Gastrocnemius medialis (tissue), 4 donors: ENCODE data around the gene FOCAD. TPM values are rescaled to one million over a fixed set of nuclear protein-coding genes. Genes with fewer than 3 reads are reported as not detected.
"Not testable (repeated sequence)": the region's sequence is repeated elsewhere in the genome, so short reads cannot be mapped to it uniquely, and the experiment has no call there.

Source experiments
- ATAC-seq, 2 donors: fragments of 150-250 bp; one replicate each; pipeline ENCODE4 v1.9.1; 2016
- DNase-seq, 2 donors: peaks; one replicate each; pipeline ENCODE4 v3.0.0-alpha.2; 2019
- H3K27ac ChIP-seq, 4 donors: fragments of 200-600 bp; sonication (generic); 1 replicate in 1 of 4; 2 replicates in 3 of 4; pipeline ENCODE4 v1.5.1; 2016 to 2018; ENCODE audit warnings: mild to moderate bottlenecking in 2 of 4, moderate library complexity in 1 of 4
- H3K27me3 ChIP-seq, 3 donors: fragments of 200-600 bp; sonication (generic) in 2 of 3; 1 replicate in 1 of 3; 2 replicates in 2 of 3; pipeline versions ENCODE4 v1.5.1 to v1.6.0; 2016 to 2019; ENCODE audit warnings: mild to moderate bottlenecking in 1 of 3, moderate library complexity in 1 of 3
- H3K36me3 ChIP-seq, 2 donors: fragments of 200-600 bp; sonication (generic) in 1 of 2; one replicate each; pipeline ENCODE4 v1.5.1; 2017 to 2018
- H3K4me1 ChIP-seq, 2 donors: fragments of 200-600 bp; sonication (generic) in 1 of 2; one replicate each; pipeline ENCODE4 v1.5.1; 2016 to 2017; ENCODE audit warnings: mild to moderate bottlenecking in 2 of 2
- H3K4me3 ChIP-seq, 4 donors: fragments of 200-600 bp; sonication (generic) in 3 of 4; 1 replicate in 1 of 4; 2 replicates in 3 of 4; pipeline ENCODE4 v1.5.1; 2016 to 2019; ENCODE audit warnings: mild to moderate bottlenecking in 2 of 4
- H3K9me3 ChIP-seq, 3 donors: fragments of 200-600 bp; sonication (generic) in 2 of 3; 1 replicate in 1 of 3; 2 replicates in 2 of 3; pipeline ENCODE4 v1.5.1; 2016 to 2019
- POLR2A ChIP-seq, 2 donors: fragments of 450-650 bp; IDR thresholded peaks; one replicate each; pipeline ENCODE4 v1.6.1; 2017; ENCODE audit warnings: antibody characterized with exemption in 2 of 2, mild to moderate bottlenecking in 2 of 2, moderate library complexity in 2 of 2
- in situ Hi-C, 4 donors: fragments of 200-750 bp; cut with MboI; loops; one replicate each; pipeline versions ENCODE4 v1.15.0 to v1.8.0; 2017; ENCODE audit warnings: low sequenced_read_pairs in 4 of 4
- intact Hi-C: fragments of 100-400 bp; cut with DNase I; formaldehyde crosslinking; loops from one replicate; pipeline ENCODE4 v1.15.1; 2023; ENCODE audit warnings: low total_unique reads
- total RNA-seq, 4 donors: library from RNA; depleted of rRNA; stranded (reverse); fragments of >200 nt; gene quantifications; one replicate each; pipeline versions ENCODE4 v1.1.0 to v1.2.3, GENCODE V29; 2016
- TF ChIP-seq, protein P1 (sequence below), 5 experiments: fragments of 450-650 bp in 3 of 5; fragments of 200-600 bp in 2 of 5; sonication (generic) in 2 of 5; IDR thresholded peaks in 4 of 5; conservative IDR thresholded peaks in 1 of 5; 1 replicate in 4 of 5; 2 replicates in 1 of 5; pipeline ENCODE4 v1.5.1; 2016 to 2019; ENCODE audit warnings: antibody characterized with exemption in 5 of 5, mild to moderate bottlenecking in 3 of 5, moderate library complexity in 3 of 5

Gene FOCAD
- total RNA-seq, 4 donors from 2014 or later = 19.5 to 36.0 (median 28.6) TPM

DNA sequence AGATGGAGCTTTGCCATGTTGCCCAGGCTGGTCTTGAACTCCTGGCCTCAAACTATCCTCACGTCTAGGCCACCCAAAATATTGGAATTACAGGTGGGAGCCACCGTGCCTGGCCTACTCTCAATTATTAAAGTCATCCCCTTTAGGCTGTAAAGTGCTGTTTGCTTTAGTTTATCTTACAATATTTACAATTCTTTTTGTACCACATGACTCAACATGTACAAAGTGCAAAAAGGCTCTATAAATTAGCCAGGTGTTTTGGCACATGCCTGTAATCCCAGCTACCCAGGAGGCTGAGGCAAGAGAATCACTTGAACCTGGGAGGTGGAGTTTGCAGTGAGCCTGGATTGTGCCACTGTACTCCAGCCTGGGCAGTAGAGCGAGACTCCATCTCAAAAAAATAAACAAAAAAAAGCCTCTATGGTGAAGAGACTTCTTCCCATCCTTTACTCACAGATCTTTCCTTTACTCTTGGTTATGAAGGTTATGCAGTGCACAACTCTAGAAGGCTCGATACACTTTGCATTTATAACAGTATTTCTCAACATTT lies 33.2 kb upstream of the FOCAD start:
- H3K36me3 ChIP-seq = no peaks in the 10 kb centered on the region
- intact Hi-C loops = no loop called here
- no peaks in the 10 kb centered on the region for H3K9me3 ChIP-seq
- TF ChIP-seq, protein P1, sequence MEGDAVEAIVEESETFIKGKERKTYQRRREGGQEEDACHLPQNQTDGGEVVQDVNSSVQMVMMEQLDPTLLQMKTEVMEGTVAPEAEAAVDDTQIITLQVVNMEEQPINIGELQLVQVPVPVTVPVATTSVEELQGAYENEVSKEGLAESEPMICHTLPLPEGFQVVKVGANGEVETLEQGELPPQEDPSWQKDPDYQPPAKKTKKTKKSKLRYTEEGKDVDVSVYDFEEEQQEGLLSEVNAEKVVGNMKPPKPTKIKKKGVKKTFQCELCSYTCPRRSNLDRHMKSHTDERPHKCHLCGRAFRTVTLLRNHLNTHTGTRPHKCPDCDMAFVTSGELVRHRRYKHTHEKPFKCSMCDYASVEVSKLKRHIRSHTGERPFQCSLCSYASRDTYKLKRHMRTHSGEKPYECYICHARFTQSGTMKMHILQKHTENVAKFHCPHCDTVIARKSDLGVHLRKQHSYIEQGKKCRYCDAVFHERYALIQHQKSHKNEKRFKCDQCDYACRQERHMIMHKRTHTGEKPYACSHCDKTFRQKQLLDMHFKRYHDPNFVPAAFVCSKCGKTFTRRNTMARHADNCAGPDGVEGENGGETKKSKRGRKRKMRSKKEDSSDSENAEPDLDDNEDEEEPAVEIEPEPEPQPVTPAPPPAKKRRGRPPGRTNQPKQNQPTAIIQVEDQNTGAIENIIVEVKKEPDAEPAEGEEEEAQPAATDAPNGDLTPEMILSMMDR (IDR thresholded peaks at IDR 0.05 in 4 of 5, conservative IDR thresholded peaks at IDR 0.05 in 1 of 5) = no peak
- no peak for TF ChIP-seq POLR2A (IDR thresholded peaks at IDR 0.05)
- H3K4me3 ChIP-seq = no peak overlapping the region
- no peak for DNase-seq
- H3K27me3 ChIP-seq = no peaks in the 10 kb centered on the region
- no peaks in the 10 kb centered on the region for H3K4me1 ChIP-seq
- ATAC-seq = no peak
- H3K27ac ChIP-seq = no peak overlapping the region
- in situ Hi-C loops = no loop called here

DNA sequence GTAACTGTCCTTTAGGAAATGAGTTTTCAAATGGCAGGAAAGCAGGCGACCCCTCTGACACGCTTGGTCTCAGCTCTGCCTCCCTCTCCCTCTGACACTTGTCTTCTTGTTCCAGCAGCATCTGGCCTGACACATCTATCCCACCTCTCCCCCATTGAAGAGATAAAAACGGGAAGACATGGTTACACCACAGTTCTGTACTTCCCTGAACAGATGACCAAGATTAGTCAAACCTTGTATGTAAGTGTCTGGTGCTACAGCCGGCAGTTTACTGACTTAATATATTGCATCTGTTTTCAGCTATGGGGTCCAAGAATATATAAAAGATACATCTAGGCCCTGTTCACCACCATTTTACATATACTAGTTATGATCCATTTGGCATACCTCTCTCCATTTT lies 32.1 kb upstream of the FOCAD start:
- DNase-seq (no peak), ATAC-seq (no peak)
- Histone ChIP-seq H3K27me3 (no peaks in the 10 kb centered on the region), H3K4me3 (no peak overlapping the region), H3K27ac (no peak overlapping the region), H3K36me3 (no peaks in the 10 kb centered on the region), H3K4me1 (no peaks in the 10 kb centered on the region), H3K9me3 (no peaks in the 10 kb centered on the region)
- TF ChIP-seq POLR2A (IDR thresholded peaks at IDR 0.05) = no peak
- TF ChIP-seq, protein P1 (IDR thresholded peaks at IDR 0.05 in 4 of 5, conservative IDR thresholded peaks at IDR 0.05 in 1 of 5) = no peak
- intact Hi-C loops = no loop called here
- in situ Hi-C loops = no loop called here

DNA sequence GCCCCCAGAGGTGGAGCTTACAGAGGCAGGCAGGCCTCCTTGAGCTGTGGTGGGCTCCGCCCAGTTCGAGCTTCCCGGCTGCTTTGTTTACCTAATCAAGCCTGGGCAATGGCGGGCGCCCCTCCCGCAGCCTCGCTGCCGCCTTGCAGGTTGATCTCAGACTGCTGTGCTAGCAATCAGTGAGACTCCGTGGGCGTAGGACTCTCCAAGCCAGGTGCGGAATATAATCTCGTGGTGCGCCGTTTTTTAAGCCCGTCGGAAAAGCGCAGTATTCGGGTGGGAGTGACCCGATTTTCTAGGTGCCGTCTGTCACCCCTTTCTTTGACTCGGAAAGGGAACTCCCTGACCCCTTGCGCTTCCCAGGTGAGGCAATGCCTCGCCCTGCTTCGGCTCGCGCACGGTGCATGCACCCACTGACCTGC lies 25.8 kb upstream of the FOCAD start:
- DNase-seq, ATAC-seq, H3K4me1 ChIP-seq, H3K9me3 ChIP-seq, in situ Hi-C loops, intact Hi-C loops, H3K27ac ChIP-seq, H3K27me3 ChIP-seq, H3K36me3 ChIP-seq: not testable (repeated sequence)
- H3K4me3 ChIP-seq = peak overlapping the region; percentile 38 to 55 (median 42)

DNA sequence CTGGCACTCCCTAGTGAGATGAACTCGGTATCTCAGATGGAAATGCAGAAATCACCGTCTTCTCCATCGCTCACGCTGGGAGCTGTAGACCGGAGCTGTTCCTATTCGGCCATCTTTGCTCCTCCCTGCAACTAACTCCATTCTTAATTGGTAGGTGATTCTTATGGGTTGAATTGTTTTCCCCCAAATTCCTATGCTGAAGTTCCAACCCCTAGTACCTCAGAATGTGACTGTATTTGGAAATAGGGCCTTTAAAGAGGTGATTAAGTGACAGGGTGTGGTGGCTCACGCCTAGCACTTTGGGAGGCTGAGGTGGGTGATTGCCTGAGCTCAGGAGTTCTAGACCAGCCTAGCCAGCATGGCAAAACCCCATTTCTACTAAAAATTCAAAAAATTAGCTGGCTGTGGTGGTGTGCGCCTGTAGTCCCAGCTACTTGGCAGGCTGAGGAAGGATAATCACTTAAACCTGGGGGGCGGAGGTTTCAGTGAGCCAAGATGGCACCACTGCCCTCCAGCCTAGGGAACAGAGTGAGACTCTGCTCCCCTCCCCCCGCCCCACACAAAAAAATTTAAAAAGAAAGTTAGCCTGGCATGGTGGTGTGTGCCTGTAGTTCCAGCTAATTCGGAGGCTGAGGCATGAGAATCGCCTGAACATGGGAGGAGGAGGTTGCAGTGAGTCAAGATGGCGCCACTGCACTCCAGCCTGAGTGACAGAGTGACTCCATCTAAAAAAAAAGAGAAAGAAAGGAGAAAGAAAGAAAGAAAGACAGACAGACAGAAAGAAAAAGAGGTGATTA lies 25.2 kb upstream of the FOCAD start:
- no peak for TF ChIP-seq POLR2A (IDR thresholded peaks at IDR 0.05)
- TF ChIP-seq, protein P1 (IDR thresholded peaks at IDR 0.05 in 4 of 5, conservative IDR thresholded peaks at IDR 0.05 in 1 of 5) = no peak
- intact Hi-C loops = no loop called here

DNA sequence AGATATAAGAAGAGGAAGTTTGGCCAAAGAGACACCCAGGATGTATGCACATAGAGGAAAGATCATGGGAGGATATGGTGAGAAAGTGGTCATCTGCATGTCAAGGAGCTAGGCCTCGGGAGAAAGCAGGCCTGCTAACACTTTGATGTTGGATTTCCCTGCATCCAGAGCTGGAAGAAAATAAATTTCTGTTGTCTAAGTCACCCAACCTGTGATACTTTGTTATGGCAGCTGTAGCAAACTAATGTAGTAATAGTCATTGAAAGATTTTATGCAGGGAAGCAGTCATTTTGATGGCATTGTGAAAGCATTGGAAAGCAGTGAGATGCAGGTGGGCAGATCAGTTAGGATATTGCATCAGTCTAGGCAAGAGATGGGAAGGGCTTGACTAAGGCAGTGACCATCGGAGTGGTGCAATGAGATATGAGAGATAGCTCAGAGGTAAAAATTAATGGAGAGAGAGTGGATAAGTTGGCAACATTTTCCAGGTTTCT lies 24.5 kb upstream of the FOCAD start:
- Histone ChIP-seq H3K27me3 (no peaks in the 10 kb centered on the region), H3K27ac (no peak overlapping the region), H3K36me3 (no peaks in the 10 kb centered on the region), H3K4me3 (peak overlapping the region in 2 of 4 donors; percentile 38 to 55), H3K4me1 (no peaks in the 10 kb centered on the region), H3K9me3 (no peaks in the 10 kb centered on the region)
- no peak for TF ChIP-seq POLR2A (IDR thresholded peaks at IDR 0.05)
- TF ChIP-seq, protein P1 (IDR thresholded peaks at IDR 0.05 in 4 of 5, conservative IDR thresholded peaks at IDR 0.05 in 1 of 5) = no peak
- DNase-seq = no peak
- ATAC-seq = no peak
- in situ Hi-C loops (no loop called here), intact Hi-C loops (no loop called here)

More for the DNA sequence above, 25.2 kb upstream of the FOCAD start:
- DNase-seq (no peak), ATAC-seq (no peak)
- Histone ChIP-seq H3K36me3 (no peaks in the 10 kb centered on the region), H3K27me3 (no peaks in the 10 kb centered on the region), H3K4me3 (peak overlapping the region; percentile 38 to 55 (median 42)), H3K4me1 (no peaks in the 10 kb centered on the region), H3K27ac (no peak overlapping the region), H3K9me3 (no peaks in the 10 kb centered on the region)
- in situ Hi-C loops = no loop called here
